D721Med (cell line): ENCODE results near the gene APOBEC3C.

Experiments used
- DNase-seq: peaks from one replicate; pipeline ENCODE4 v3.0.0; 2011; ENCODE audit warnings: low spot score; ENCODE audit not compliant: insufficient read length
- FAIRE-seq: peaks from 2 replicates; lab custom pipeline; 2011; peaks lifted over from hg19 to GRCh38; lab: Jason Lieb, UNC
- CTCF ChIP-seq: IDR thresholded peaks from 2 replicates; pipeline ENCODE4 v1.5.1; 2012; ENCODE audit warnings: mild to moderate bottlenecking, control low read depth; ENCODE audit not compliant: insufficient read depth; ENCODE audit errors: missing control alignments

Gene APOBEC3C

GRCh38 chr22:38967451-38968450, 46.3 kb upstream of the APOBEC3C start:
- TF ChIP-seq CTCF, result no peak
- DNase-seq, result no peak
- FAIRE-seq, result no peak

DNA sequence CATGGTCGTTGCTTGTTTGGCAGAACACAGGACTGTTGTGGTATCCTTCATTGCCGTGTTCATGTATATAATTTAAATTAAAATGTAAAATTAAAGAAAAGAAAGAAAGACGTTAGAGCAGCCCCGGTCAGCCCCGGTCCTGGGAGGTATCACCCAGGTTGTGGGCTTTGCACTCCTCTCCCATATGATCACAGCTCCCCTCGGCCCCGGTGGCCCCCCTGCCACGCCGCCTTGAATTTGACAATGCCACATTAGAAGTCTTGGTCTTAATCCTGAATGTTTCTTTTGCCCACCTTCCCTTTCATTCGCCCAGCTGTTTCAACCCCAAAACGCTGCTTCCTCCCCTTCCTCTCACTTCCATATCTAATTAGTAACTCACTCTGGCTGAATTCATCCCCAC, 45.3 kb upstream of the APOBEC3C start:
- no peak for DNase-seq
- no peak for FAIRE-seq
- no peak for TF ChIP-seq CTCF

DNA sequence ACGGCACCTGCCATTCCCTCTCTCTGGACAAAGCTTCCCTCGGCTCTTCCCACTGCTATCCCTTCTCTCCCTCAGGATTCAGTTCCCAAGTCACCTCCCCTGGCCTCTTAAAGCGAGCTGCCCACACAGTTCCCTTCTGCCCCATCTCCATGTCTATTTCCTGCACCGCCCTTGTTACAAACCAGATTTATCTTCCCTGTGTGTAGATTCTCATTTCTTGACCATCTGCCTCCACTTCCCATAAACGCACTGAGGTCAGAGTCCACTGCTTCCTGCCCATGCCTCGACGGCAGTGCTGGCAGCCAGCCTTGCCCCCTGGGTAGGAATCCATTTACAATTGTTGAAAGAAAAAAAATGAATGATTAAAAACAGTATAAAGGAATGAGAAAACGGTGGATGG, 43.5 kb upstream of the APOBEC3C start:
- no peak for FAIRE-seq
- DNase-seq, result no peak

GRCh38 chr22:38971202-38971601, 42.9 kb upstream of the APOBEC3C start:
- TF ChIP-seq CTCF, result no peak
- FAIRE-seq (no peak), DNase-seq (no peak)

More for the DNA sequence above, 43.5 kb upstream of the APOBEC3C start:
- no peak for TF ChIP-seq CTCF

- no peak for DNase-seq
- no peak for TF ChIP-seq CTCF
- no peak for FAIRE-seq
Measured at GRCh38 chr22:38971791-38972190, 42.3 kb upstream of the APOBEC3C start.

- FAIRE-seq, result no peak
- DNase-seq, result no peak
- TF ChIP-seq CTCF, result no peak
Measured at GRCh38 chr22:38972558-38972957, 41.5 kb upstream of the APOBEC3C start.
